Activated CD4-positive, alpha-beta T cell treated with anti-CD3 and anti-CD28 coated beads, Interleukin-2, Interleukin-4, amounts not matched to agents 100 ng/mL and 50 ng/mL, durations not matched to agents 16 hours and 8 hours (primary cell): ENCODE data around the gene TMEM158.

ENCODE experiments used
- DNase-seq: peaks from one replicate; pipeline ENCODE4 v3.0.0-alpha.2; 2020; ENCODE audit warnings: low spot score

The TMEM158 gene

GRCh38 chr3:45199837-45200648 lies 26.0 kb downstream of the TMEM158 start:
- no peak for DNase-seq

DNA sequence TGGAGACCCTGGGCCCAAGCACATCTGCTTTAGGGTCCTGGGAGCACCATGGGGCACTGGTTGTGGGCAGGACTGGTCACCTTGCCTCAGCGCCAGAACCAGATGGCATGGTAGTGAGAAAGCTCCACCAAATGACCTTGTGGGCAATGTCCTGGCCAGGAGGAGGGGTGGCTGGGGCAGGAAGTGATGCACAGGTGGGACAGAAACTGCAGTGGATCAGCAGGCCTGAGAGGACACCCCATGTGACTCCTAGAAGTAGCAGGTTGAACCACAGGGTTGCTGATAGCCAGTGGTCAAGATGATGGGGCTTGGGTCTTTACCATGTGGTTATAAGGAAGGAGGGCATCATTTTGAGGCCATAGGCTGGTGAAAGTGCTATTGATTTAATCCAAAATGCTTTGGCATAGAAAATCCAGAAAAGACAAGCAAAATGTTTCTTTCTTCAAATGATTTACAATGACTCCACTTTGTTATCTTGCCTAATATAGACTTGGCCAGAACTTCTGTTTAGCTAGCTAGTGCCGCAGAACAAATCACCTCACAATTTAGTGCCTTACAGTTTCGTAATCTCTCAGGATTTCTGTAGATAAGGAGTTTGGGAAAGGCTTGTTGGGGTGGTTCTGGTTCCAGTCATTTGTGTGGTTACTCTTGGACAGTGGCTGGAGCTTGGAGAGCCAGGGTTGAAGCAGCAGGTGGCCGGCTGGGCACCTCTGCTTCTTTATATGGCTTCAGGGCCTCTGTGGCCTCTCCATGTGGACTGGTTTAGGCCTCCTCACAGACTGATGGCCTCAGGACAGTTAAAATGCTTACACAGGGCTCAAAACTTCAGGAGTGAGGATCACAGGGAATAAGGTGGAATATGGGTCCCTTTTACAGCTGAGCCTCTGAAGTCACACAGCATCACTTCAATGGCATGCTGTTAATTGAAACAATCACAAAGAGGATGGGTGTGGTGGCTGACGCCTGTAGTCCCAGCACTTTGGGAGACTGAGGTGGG lies 27.5 kb downstream of the TMEM158 start:
- no peak for DNase-seq

DNA sequence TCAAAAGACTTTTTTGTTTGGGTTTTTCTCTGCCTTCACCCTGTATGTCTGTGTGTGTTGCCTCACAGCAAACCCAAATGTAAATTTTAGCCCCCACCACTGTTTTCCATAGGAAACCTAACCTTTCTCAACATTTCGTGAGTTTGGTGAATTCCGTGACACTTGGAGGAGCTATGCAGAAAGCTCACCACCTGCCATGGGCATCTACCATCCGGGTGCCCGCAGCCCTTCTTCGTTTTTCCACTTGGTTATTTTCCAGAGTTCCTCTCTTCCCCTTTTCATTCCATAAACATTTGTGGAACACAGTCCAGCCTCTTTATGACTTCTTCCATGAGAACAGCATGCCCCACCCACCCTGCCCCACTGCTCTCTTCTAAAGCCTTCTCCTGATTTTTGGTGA lies 31.3 kb downstream of the TMEM158 start:
- DNase-seq = no peak

DNA sequence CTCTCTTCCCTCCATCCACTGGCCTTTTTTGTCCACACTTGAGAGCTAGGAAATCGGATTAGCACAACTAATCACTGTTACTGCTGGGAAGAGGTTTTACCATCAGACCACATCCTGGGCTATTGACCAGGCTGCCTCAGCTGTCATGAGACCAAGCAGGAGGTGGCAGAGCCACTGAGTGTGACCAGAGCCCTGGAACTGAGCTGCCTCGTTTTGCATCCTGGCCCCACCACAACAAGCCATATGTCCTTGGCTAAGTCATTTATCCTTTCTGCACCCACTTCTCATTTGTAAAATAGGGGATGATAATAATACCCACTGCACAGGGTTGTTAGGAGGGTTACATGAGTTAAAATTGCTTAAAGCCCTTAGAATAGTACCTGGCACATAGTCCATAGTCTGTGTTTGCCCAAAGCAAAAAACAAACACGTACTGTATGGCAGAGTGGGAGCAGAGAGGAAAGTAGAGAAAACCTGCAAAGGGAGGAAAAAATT lies 34.1 kb downstream of the TMEM158 start:
- DNase-seq = no peak

DNA sequence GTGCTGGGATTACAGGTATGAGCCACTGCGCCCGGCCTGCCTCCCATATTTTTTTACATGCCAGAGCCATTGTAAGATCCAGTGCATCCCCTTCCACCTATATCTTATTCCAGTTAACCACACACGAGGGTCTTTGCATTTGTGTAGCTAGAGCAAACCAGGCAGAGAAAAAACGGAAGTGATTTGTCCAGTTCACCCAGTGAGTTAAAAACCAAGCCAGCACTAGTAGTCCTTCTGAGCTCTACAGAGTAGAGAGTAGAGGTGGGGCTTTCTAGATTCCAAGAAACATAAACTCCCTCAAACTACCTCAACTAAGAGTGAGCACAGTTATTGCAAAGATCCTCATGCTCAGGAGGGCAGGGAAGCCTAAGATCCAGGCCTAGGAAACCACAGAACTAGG lies 34.7 kb downstream of the TMEM158 start:
- no peak for DNase-seq

DNA sequence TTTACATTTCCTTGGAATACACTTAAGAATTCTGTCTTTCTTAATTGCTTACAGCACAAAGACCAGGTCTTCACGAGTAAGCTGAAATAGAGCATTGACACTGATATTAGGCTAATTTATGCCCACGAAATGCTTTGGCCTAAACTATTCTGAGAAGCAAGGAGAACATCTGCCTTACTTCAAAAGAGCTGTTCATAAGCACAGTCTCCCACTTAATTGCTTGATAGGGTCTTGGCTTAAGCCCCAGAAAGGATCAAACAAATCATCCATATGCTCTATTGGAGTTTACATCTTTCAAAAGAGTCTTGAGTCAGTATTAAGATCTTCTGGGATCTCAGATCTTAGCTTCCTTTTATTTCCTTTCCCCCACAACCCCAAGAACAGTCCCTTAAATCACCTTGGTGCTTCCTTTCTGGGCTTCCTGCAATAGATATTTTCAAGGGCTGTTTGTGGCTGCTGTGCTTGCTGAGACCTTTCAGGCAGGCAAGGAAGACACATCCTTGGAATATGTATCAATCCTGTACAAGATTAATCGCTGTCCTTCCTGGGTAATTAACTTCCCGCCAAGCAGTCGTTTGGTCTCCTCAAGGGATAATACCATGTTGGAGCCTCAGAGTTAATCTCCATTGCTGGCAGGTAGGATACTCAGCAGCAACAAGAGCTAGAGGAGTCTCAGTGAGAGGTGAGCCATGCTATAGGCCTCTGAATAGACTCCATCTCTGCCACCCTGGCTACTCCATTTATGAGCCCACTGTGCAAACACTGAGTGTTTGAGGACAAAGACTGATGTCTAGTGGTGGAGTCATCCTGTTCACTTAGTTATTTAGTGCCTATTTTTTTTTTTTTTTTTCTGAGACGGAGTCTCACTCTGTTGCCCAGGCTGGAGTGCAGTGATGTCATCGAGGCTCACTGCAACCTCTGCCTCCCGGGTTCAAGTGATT lies 37.1 kb downstream of the TMEM158 start:
- DNase-seq = no peak

GRCh38 chr3:45187694-45188141 lies 38.4 kb downstream of the TMEM158 start:
- peak; percentile 27 for DNase-seq

GRCh38 chr3:45186871-45187270 lies 39.2 kb downstream of the TMEM158 start:
- no peak for DNase-seq

DNA sequence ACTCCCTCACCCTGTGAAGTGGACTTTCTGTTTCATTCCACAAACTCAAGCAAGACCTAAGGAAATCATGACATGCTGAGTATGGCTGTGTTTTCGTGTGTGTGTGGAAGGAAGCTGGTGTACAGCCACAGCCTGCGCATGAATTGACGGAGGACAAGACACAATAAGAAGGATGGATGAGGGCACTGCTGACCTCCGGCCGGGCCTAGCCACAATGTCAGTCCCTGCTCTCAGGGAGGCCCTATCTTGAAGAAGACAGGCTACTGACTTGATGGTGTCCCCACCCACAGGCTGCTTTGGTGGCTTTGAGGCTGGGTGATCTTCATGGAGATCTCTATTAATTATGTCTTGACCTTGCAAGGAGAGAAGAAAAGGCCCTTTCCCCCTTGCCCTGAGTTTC lies 40.6 kb downstream of the TMEM158 start:
- no peak for DNase-seq

- DNase-seq = no peak
These were observed 41.0 kb downstream of the TMEM158 start for GRCh38 chr3:45185052-45185451.

DNA sequence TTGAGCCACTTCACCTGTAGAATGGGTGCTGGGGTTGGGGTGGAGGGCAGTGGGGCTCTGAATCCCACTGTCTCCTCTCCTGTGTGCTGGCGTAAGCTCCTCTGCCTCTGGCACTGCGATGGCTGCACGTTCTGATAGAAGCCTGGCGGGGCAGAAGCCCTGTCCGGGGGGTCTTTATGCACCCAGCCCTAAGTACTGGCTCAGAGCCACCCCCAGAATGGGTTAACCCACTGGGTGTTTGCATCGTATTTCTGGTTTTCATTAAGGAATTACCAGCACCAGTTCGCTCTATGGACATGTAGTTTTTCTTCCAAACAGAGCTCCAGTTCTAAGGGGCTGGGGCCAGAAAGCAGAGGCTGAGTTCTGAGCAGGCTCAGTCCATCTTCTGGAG lies 42.2 kb downstream of the TMEM158 start:
- no peak for DNase-seq

GRCh38 chr3:45182915-45183871 lies 42.9 kb downstream of the TMEM158 start:
- no peak for DNase-seq

- no peak for DNase-seq
These were observed 44.6 kb downstream of the TMEM158 start for GRCh38 chr3:45181496-45181895.

GRCh38 chr3:45180899-45181298 lies 45.2 kb downstream of the TMEM158 start:
- DNase-seq = no peak

DNA sequence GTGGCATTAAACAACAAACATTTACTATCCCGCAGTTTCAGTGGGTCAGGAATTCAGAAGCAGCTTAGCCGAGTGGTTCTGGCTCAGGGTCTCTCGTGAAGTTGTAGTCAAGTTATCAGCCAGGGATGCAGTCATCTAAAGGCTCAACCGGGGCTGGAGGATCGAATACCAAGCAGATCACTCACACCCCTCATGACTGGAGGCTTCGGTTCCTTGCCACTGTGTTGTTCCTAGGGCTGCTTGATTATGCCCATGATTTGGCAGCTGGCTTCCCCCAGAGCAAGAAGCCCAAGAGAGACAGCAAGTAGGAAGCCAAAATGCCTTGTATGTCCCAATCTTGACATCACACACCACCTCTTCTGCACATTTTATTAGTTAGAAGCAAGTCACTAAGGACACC lies 46.0 kb downstream of the TMEM158 start:
- no peak for DNase-seq

- no peak for DNase-seq
These were observed 46.9 kb downstream of the TMEM158 start for GRCh38 chr3:45179163-45179562.

GRCh38 chr3:45178183-45179023 lies 47.7 kb downstream of the TMEM158 start:
- no peak for DNase-seq

DNA sequence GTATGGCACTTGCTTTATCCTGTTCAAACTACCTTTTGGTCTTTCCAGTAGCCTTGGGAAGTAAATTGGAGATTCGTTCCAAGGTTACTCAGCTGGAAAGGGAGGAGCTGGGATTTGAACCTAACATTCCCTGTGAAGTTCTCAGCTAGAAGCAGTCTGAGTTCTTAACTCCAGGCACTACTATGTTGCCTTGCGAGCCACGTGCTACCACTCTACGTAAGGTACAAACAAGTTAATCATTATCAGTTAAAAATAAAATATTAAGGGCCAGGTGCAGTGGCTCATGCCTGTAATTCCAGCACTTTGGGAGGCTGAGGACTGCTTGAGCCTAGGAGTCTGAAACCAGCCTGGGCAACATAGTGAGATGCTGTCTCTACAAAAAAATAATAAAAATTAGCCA lies 49.2 kb downstream of the TMEM158 start:
- no peak for DNase-seq
